ENCODE data around the gene BHLHA15.

BHLHA15 gene

GRCh38 chr7:98225913-98226614 is 14.8 kb downstream of the BHLHA15 start:
- Histone ChIP-seq H3K4me3 (ENCODE audit: low read length) (no peak overlapping the region), H3K27me3 (ENCODE audit: control insufficient read depth, insufficient read depth, low read length) (no peaks in the 10 kb centered on the region), H3K9me3 (ENCODE audit: control insufficient read depth, low read length) (no peaks in the 10 kb centered on the region), H3K9ac (ENCODE audit: low read length) (no peak overlapping the region), H3K4me1 (ENCODE audit: control insufficient read depth, insufficient read depth, low read length) (no peaks in the 10 kb centered on the region), H3K36me3 (ENCODE audit: control insufficient read depth, insufficient read depth, low read length) (peaks cover 7% of the 10 kb centered on the region)

GRCh38 chr7:98227939-98228338 is 16.7 kb downstream of the BHLHA15 start:
- no peaks in the 10 kb centered on the region for H3K4me1 ChIP-seq (ENCODE audit: control insufficient read depth, insufficient read depth, low read length)
- H3K9me3 ChIP-seq (ENCODE audit: control insufficient read depth, low read length) = no peaks in the 10 kb centered on the region
- peaks cover 7% of the 10 kb centered on the region for H3K36me3 ChIP-seq (ENCODE audit: control insufficient read depth, insufficient read depth, low read length)
- no peaks in the 10 kb centered on the region for H3K27me3 ChIP-seq (ENCODE audit: control insufficient read depth, insufficient read depth, low read length)
- no peak overlapping the region for H3K9ac ChIP-seq (ENCODE audit: low read length)
- no peak overlapping the region for H3K4me3 ChIP-seq (ENCODE audit: low read length)

GRCh38 chr7:98228801-98229200 is 17.6 kb downstream of the BHLHA15 start:
- no peaks in the 10 kb centered on the region for H3K9me3 ChIP-seq (ENCODE audit: control insufficient read depth, low read length)

GRCh38 chr7:98229441-98229840 is 18.2 kb downstream of the BHLHA15 start:
- no peak overlapping the region for H3K9ac ChIP-seq (ENCODE audit: low read length)
- H3K36me3 ChIP-seq (ENCODE audit: control insufficient read depth, insufficient read depth, low read length) = peaks cover 7% of the 10 kb centered on the region
- no peaks in the 10 kb centered on the region for H3K27me3 ChIP-seq (ENCODE audit: control insufficient read depth, insufficient read depth, low read length)
- H3K4me3 ChIP-seq (ENCODE audit: low read length) = no peak overlapping the region
- no peaks in the 10 kb centered on the region for H3K4me1 ChIP-seq (ENCODE audit: control insufficient read depth, insufficient read depth, low read length)
- no peaks in the 10 kb centered on the region for H3K9me3 ChIP-seq (ENCODE audit: control insufficient read depth, low read length)

More at GRCh38 chr7:98228801-98229200, 17.6 kb downstream of the BHLHA15 start:
- Histone ChIP-seq H3K27me3 (ENCODE audit: control insufficient read depth, insufficient read depth, low read length) (no peaks in the 10 kb centered on the region), H3K9ac (ENCODE audit: low read length) (no peak overlapping the region), H3K36me3 (ENCODE audit: control insufficient read depth, insufficient read depth, low read length) (peaks cover 7% of the 10 kb centered on the region), H3K4me3 (ENCODE audit: low read length) (no peak overlapping the region), H3K4me1 (ENCODE audit: control insufficient read depth, insufficient read depth, low read length) (no peaks in the 10 kb centered on the region)

- Histone ChIP-seq H3K4me3 (ENCODE audit: low read length) (no peak overlapping the region), H3K36me3 (ENCODE audit: control insufficient read depth, insufficient read depth, low read length) (peaks cover 7% of the 10 kb centered on the region), H3K9me3 (ENCODE audit: control insufficient read depth, low read length) (no peaks in the 10 kb centered on the region), H3K9ac (ENCODE audit: low read length) (no peak overlapping the region), H3K4me1 (ENCODE audit: control insufficient read depth, insufficient read depth, low read length) (no peaks in the 10 kb centered on the region), H3K27me3 (ENCODE audit: control insufficient read depth, insufficient read depth, low read length) (no peaks in the 10 kb centered on the region)
Observed at GRCh38 chr7:98229991-98230745, 18.9 kb downstream of the BHLHA15 start.

GRCh38 chr7:98230746-98231471 is 19.7 kb downstream of the BHLHA15 start:
- H3K4me3 ChIP-seq (ENCODE audit: low read length) = no peak overlapping the region
- H3K36me3 ChIP-seq (ENCODE audit: control insufficient read depth, insufficient read depth, low read length) = peaks cover 7% of the 10 kb centered on the region
- no peak overlapping the region for H3K9ac ChIP-seq (ENCODE audit: low read length)
- H3K9me3 ChIP-seq (ENCODE audit: control insufficient read depth, low read length) = no peaks in the 10 kb centered on the region
- H3K4me1 ChIP-seq (ENCODE audit: control insufficient read depth, insufficient read depth, low read length) = no peaks in the 10 kb centered on the region
- no peaks in the 10 kb centered on the region for H3K27me3 ChIP-seq (ENCODE audit: control insufficient read depth, insufficient read depth, low read length)

- Histone ChIP-seq H3K4me3 (ENCODE audit: low read length) (no peak overlapping the region), H3K27me3 (ENCODE audit: control insufficient read depth, insufficient read depth, low read length) (no peaks in the 10 kb centered on the region), H3K4me1 (ENCODE audit: control insufficient read depth, insufficient read depth, low read length) (no peaks in the 10 kb centered on the region), H3K9me3 (ENCODE audit: control insufficient read depth, low read length) (no peaks in the 10 kb centered on the region), H3K36me3 (ENCODE audit: control insufficient read depth, insufficient read depth, low read length) (peaks cover 7% of the 10 kb centered on the region), H3K9ac (ENCODE audit: low read length) (no peak overlapping the region)
Observed at GRCh38 chr7:98231493-98232262, 20.4 kb downstream of the BHLHA15 start.

GRCh38 chr7:98232263-98232585 is 21.0 kb downstream of the BHLHA15 start:
- H3K27me3 ChIP-seq (ENCODE audit: control insufficient read depth, insufficient read depth, low read length) = no peaks in the 10 kb centered on the region
- H3K9me3 ChIP-seq (ENCODE audit: control insufficient read depth, low read length) = no peaks in the 10 kb centered on the region
- no peak overlapping the region for H3K9ac ChIP-seq (ENCODE audit: low read length)
- peaks cover 7% of the 10 kb centered on the region for H3K36me3 ChIP-seq (ENCODE audit: control insufficient read depth, insufficient read depth, low read length)
- no peaks in the 10 kb centered on the region for H3K4me1 ChIP-seq (ENCODE audit: control insufficient read depth, insufficient read depth, low read length)
- H3K4me3 ChIP-seq (ENCODE audit: low read length) = no peak overlapping the region

GRCh38 chr7:98232799-98233198 is 21.6 kb downstream of the BHLHA15 start:
- no peaks in the 10 kb centered on the region for H3K4me1 ChIP-seq (ENCODE audit: control insufficient read depth, insufficient read depth, low read length)
- no peaks in the 10 kb centered on the region for H3K9me3 ChIP-seq (ENCODE audit: control insufficient read depth, low read length)
- H3K4me3 ChIP-seq (ENCODE audit: low read length) = no peak overlapping the region
- H3K27me3 ChIP-seq (ENCODE audit: control insufficient read depth, insufficient read depth, low read length) = no peaks in the 10 kb centered on the region
- no peak overlapping the region for H3K9ac ChIP-seq (ENCODE audit: low read length)
- H3K36me3 ChIP-seq (ENCODE audit: control insufficient read depth, insufficient read depth, low read length) = peaks cover 7% of the 10 kb centered on the region

GRCh38 chr7:98233219-98234070 is 22.2 kb downstream of the BHLHA15 start:
- Histone ChIP-seq H3K4me3 (ENCODE audit: low read length) (no peak overlapping the region), H3K9me3 (ENCODE audit: control insufficient read depth, low read length) (no peaks in the 10 kb centered on the region), H3K4me1 (ENCODE audit: control insufficient read depth, insufficient read depth, low read length) (no peaks in the 10 kb centered on the region), H3K36me3 (ENCODE audit: control insufficient read depth, insufficient read depth, low read length) (peaks cover 2% of the 10 kb centered on the region), H3K9ac (ENCODE audit: low read length) (no peak overlapping the region), H3K27me3 (ENCODE audit: control insufficient read depth, insufficient read depth, low read length) (no peaks in the 10 kb centered on the region)

- no peaks in the 10 kb centered on the region for H3K36me3 ChIP-seq (ENCODE audit: control insufficient read depth, insufficient read depth, low read length)
- H3K9me3 ChIP-seq (ENCODE audit: control insufficient read depth, low read length) = no peaks in the 10 kb centered on the region
- no peaks in the 10 kb centered on the region for H3K4me1 ChIP-seq (ENCODE audit: control insufficient read depth, insufficient read depth, low read length)
- H3K4me3 ChIP-seq (ENCODE audit: low read length) = no peak overlapping the region
- H3K27me3 ChIP-seq (ENCODE audit: control insufficient read depth, insufficient read depth, low read length) = no peaks in the 10 kb centered on the region
- no peak overlapping the region for H3K9ac ChIP-seq (ENCODE audit: low read length)
Observed at GRCh38 chr7:98234429-98235147, 23.3 kb downstream of the BHLHA15 start.

Measured in mucosa of stomach (tissue), 1 donor.